GM19035 (cell line): ENCODE results near the gene RAB4A.
"Not testable (repeated sequence)": the region's sequence is repeated elsewhere in the genome, so short reads cannot be mapped to it uniquely, and the experiment has no call there.

ENCODE experiments used
- ATAC-seq: cut with Tn5 transposase; IDR thresholded peaks from one replicate; pipeline ENCODE4 v1.9.1; 2021; ENCODE audit not compliant: unreplicated experiment

The RAB4A gene

DNA sequence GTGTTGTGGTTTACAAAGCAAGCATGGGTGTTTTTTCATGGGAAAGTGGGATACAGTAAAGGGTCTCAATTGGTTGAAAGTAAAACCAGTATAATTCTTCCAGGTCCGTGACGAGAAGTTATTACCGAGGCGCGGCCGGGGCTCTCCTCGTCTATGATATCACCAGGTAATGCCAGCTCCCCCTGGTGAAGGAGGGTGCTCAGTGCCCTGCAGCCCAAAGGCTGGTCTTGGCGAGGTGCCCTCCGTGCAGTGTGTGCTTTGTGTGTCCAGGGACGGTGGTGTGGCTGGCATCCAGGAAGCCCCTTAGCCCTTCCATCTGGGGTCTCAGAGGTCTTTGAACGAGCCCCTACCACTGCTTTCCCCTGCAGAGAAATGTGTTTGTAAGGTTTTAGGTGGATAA lies 24.8 kb downstream of the RAB4A start:
- ATAC-seq = no peak

DNA sequence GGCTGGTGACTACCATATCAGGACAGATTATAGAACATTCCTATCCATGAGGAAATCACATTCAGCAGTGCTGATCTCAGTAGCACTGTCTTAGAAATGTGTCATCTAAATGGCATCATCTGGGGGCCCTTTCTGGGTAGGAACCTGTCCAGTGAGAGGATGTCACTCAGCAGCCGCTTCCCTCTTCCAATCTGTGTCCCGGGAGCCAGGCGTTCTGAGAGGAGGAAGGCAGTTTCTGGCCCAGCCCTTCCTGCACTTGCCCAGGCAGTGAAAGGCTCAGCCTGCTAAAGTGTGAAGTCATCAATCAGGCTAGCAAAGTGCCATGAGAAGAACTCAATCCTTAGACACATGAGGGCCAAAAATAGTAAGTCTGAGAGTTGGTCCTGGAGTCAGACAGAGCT lies 25.6 kb downstream of the RAB4A start:
- no peak for ATAC-seq

DNA sequence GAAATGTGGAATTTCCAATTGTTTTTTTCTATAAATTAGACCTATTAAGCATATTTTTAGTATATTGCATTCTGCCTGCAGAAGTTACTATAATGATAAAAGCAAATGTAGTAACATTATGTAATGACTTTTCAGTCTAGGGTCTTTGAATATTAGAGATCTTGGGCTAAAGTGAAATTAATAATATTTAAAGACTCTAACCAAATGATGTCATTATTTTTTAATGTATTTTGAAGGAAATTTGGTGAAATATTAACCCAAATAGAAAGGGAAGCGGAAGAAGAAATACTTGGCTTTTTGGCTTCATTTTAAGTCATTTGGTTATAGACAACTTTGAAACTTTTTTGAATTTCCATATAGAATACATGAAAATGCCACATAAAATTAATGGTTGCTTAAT lies 26.8 kb downstream of the RAB4A start:
- no peak for ATAC-seq

DNA sequence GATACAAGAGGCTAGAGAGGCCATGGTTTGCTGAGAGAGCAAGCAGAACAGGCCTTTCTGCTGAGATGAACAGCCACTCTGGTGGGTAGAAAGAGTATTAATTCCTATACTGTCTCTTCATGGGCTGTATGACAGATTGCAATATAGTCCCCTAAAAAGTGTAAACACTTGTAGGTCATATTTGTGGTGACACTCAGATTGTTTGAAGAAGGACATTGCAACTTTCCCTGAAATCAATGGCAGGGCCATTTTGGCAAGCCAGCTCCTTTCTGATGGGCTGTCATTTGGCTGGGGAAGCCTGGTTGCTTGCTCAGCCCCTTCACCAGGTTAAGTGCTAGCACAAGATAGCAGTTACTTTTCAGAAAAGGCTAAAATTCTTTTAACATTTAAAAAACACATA lies 27.5 kb downstream of the RAB4A start:
- no peak for ATAC-seq

DNA sequence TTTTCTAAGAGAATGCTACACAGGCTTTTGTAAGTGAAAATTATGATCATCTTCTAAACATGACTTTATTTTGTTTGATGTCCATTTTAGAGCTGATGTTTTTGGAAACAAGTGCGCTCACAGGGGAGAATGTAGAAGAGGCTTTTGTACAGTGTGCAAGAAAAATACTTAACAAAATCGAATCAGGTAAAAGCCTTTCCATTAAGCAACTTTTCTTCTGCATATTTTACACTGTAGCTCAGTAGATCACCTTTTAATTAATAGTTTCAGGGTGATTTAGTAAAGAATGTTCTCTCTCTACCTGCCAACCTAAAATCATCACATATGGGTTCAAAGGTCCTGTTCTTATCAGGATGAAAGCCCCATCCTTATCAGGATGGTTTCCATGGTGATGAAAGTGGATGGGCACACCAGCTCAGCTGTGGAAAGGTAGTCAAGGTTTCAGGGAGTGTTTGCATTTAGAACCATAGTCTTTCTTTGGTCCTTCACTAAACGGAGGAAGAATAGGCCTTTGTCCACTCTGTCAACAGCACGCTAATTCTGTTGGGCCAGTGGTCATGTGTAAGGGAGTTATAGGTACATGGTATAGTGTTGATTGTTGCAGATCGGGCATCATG lies 28.1 kb downstream of the RAB4A start:
- ATAC-seq = no peak

DNA sequence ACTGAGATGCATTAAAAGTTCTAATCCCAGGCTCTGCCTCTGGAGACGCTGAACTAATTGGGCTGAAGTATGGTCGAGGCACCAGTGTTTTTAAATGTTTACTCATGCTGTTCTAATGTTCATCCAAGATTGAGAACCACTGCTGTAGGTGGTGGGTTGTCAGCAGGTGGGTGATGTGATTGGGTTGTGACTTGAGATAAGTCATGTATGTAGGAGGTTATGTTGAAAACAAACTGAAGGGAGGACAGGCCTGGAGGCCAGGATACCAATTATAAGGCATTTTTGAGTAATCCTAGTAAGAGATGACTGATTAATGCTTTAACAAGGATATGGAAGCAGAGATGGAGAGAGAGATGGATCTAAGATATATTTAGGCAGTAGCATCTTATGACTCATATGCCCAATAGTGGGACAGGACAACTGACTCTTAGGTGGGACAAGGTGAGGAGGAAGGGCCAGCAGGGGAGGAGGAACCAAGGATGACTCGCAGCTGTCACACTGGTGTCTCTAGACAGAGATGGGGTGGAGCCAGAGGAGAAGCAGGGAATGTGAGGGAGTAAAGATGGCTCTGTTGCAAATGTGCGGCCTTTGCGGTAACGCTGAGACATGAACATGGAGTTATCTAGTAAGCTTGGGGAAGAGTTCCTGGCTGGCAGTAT lies 29.3 kb downstream of the RAB4A start:
- ATAC-seq = no peak

DNA sequence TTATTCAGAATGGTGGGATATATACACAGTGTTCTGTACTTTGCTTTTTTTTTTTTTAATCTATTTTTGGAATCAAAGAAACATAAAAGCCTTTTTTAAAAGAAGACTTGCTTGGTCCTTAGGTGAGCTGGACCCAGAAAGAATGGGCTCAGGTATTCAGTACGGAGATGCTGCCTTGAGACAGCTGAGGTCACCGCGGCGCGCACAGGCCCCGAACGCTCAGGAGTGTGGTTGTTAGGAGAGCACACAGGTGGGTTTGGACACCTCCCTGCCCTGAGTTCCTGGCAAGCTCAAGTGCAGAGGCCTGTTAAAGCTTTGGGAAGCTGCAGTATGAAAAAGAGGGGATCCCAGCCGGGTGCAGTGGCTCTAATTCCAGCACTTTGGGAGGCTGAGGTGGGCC lies 31.8 kb downstream of the RAB4A start:
- ATAC-seq = no peak

DNA sequence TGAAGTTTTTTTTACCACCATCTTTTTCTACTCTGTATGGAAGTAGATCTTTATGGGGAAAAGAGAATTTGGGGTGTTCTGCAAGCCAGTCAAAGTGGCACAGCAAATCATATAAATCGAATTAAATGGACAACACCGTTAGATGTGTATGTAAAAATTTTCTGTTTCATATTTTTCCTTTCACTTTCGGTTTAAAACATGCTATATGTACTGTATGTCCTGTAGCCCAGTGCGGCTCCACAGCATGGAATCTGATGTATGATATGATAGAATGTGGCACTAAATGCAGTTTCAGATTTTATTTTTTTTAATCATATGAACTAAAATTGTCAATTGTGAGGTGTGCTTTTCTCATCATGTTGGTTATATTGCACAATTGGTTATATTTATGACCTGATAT lies 32.9 kb downstream of the RAB4A start:
- no peak for ATAC-seq

DNA sequence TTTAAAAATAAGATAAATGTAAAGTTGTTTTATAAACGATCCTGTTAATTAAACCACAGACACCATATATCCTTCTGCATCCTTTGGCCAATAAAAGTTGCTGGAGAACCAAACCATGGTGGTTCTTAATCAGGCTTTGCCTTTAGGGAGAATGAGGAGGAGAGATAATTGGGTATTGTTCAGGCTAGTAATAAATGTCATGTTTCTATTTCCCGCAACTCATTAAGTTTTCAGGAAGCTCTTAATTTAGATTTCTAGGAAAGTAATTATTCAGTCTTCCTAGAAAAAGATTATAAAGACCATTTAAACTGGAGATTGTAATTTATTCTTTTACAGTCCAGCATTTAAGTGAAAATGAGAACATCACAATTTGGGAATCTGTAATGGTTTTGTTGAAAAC lies 34.5 kb downstream of the RAB4A start:
- no peak for ATAC-seq

DNA sequence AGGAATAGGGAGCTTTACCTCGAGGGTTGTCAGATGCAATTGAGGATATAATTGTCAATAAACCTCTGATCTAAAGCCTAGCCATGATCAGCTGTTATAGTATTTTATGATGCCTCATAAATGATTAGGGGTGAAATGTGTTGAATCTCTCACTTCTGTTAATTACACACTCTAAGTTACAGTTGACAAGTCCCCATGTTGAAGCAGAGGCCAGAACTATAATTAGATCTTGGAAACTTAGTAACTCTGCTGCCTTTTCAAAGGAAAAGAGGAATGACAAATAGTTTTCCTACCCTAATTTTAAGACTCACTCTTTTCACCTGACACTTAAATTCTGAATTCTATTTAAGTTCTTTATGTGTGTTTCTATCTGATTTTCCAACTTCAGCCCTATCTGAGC lies 38.2 kb downstream of the RAB4A start:
- no peak for ATAC-seq

DNA sequence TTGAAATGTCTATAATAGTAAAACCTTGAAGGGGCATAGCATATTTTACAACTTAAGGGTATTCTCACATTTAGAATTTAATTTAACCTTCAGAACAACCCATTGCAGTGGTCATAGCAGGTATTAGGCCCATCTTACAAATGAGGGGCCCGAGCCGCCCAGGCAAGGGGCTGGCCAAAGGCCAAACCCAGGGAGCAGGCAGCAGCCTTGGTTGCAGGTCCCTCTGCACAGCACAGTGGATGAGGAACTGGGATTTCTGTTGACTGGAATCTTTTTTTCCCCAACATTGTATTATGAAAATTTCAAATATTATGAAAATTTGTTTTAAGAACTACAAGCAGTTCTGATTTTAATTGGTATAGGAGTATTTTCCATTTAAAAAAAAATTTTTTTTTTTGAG lies 38.8 kb downstream of the RAB4A start:
- ATAC-seq = no peak

DNA sequence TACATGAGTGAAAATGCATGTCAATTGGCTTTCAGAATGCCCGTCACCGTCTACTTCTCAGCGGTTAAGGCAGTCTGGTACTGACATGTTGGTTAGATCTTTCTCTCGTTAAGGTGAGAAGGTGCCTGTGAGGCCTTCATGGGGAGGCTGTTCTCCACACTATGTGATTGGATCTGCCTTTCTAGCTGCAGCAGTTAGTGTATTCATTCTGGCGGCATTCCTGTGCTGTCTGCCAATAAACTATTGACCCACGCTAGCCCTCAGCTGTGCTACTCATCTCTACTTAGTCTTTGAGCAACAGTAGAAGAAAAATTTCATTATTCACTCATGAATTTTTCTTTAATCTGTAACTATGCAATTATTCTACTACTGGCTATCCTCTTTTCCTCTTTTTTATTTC lies 39.9 kb downstream of the RAB4A start:
- no peak for ATAC-seq

DNA sequence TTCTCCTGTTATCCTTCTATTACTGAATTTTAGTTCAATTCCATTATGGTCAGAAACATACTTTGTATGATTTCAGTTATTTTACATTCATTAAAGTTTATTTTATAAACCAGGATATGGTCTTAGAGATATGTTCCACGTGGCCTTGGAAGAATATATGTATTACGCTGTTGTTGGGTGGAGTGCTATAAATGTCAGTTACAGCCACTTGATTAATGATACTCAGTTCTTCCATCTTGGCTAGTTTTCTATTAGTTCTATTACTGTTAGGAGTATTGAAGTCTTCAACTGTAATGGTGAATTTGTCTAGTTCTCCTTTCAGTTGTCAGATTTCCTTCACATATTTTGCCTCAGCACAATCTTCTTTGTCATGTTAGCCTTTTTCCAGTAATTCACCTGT lies 45.3 kb downstream of the RAB4A start:
- no peak for ATAC-seq

DNA sequence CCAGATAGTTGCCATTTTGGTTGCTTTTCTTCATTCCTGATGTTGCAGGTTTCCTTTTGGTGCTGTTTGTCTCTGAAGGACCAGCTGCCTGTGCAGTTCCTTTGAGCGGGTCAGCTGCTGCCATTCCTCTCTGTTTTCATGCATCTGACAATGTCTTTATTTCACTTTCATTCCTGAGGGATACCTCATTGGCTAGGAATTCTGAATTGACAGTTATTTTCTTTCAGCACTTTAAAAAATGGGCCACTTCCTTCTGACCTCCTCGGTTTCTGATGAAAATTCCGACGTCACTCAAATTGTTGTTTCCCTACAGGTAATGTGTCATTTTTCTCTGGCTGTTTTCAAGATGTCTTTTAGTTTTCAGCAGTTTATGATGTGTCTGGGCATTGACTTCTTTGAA lies 47.1 kb downstream of the RAB4A start:
- no peak for ATAC-seq

DNA sequence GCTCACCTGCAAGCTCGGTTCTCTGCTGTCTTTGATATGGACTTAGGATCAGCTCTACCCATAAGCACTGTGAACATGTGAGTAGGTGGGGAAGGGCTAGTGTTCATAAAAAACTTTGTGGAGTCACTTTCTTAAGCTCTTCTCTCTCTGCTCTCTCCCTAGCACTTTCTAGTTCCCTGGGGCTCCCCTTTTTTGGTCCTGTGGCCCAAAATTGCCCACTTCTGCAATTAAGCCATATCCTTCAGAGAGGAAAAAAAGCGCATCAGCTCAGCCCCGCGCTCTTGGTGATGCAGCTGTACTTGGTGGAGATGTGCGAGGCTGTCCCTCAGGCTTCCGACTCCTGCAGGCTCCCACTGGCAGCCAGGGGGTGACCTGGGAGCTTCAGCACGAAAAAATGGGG lies 48.6 kb downstream of the RAB4A start:
- no peak for ATAC-seq

DNA sequence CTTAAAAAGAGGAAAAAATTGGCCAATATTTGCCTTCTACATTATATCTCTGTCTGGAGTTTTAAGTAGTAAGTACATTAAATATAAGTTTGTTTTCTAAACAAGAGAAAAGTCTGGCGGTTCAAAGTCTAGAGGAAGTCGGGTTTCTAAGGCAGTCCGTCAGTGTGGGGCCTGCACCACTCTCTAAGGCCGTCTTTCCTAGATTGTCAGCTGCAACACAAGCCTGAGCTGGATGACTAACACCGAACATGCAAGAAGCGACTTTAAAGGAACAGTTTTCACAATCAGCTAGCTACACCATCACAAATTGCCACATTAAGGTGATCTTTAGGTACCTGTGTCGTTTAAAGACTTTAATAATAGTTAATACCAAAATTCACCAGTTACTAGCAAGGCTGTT lies 52.3 kb downstream of the RAB4A start:
- no peak for ATAC-seq

DNA sequence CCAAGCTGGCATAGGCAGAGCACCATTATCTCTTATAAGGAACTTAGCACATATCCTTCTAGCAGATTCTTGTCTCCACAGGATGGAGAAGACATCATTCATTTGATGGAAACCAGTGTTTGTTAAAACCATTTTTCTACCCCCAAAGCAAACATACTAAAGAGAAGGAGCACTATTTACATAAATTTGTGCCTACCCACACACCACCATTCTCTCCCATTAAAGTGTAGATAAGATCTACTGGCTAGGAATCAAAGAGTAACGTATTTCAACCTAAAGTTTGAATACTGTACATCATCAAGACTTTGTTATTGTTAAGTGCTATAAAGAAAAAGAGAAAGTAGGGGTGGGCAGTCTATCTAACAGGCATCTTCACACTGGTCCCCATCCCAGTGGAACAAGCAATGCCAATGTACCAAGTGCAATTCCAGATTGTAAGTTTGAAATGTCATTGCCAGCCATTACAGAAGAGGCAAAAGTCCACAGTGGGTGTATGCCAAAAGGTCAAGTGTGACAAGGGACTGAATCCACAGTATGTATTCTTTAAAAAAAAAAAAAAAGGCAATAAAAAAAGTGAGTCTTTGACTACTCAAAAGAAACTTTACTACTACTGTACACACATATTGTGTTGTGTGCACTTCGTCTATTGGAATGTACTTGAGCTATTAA lies 53.1 kb downstream of the RAB4A start:
- ATAC-seq = no peak

DNA sequence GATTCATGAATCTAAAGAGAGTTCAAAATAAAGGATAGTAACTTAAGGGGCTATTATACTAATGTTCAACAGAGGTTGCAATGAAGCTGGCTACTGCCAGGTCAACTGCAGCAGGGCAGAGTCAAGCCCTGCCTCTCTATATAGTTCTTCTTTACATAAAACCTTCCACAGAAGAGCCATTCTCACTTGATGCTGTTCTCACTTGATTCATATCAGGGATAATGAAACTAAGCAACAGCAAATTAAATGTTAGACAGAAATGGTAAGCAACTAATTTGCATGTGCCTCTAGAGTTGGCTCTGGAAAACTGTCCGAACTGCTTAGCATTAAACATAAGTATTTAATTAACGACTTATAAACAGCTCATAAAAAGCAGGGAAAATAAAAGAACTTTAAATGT lies 54.5 kb downstream of the RAB4A start:
- ATAC-seq = no peak

DNA sequence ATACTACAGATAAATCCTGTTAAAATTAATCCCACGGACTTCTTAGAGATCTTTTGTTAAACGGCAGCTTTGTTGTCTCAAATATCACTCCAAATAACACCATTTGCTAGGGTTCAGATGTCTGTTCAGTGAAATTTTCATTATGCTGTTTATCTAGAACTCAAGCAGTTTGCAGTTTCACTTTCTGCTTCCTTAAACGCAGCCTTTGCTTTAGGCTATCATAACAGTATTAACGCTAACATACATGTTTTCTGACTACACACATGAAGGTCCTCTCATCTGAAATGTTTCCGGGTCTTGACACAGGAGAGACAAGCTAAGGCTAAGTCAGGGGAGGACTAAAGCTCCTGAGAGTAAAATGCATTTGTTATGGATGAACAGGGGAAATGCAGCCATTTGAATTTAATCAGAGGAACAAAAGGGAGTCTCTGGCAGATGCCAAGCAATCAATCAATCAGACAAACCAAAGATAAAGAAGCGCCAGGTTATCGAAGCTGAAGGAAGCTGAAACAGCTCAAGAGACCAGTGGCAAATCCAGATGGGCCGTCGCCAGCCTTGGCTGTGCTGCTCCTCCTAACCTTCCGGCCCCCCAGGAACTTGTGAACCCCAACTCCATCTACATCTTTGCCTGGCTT lies 55.1 kb downstream of the RAB4A start:
- ATAC-seq = no peak

DNA sequence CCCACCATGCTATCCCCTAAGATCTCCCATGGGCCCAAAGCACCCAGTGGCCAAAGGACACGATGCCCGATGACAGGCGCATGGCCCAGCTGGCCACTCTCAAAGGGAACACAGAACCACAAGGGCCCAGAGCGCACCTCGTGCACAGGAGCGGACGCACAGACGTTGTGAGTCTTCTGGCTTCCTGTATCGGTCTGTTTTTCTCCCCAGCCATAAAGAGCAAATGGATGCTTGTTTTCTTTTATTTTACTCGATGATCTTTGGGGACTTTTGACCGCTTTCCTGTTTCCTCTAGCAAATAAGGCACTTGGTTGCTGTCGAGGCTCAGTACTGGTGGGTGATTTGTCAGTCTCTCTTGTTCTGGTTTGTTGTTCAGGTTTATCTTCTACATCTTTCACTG lies 55.7 kb downstream of the RAB4A start:
- no peak for ATAC-seq

DNA sequence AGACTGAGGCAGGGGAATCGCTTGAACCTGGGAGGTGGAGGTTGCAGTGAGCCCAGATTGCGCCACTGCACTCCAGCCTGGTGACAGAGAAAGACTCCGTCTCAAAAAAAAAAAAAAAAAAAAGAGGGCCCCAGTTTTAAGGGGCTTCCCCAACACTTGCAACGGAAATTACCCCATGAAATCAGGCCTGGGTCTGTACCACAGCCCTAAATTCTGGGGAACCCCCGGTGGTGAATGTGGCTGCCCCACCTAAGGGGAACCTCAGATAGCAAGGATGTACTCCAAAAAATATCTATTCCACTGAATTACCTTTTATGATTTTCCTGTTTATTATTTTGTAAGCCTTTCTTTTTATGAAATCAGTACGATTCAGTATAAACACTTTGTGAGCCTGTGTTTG lies 56.9 kb downstream of the RAB4A start:
- ATAC-seq = not testable (repeated sequence)
